ENCODE measurements around the gene HIVEP1.

- TF ChIP-seq MAX (IDR thresholded peaks at IDR 0.05) (no peak), CTCF (IDR thresholded peaks at IDR 0.05; ENCODE audit: low read depth, low read length, missing input control) (no peak), ZBTB33 (IDR thresholded peaks at IDR 0.05) (no peak)
Measured at GRCh38 chr6:12200761-12201160, 188.6 kb downstream of the HIVEP1 start.
